Breast epithelium (tissue), 3 donors: ENCODE data around the gene RIN1.
A peak's percentile ranks its signal among the peaks of the same experiment; 100 is the strongest.

Experiments
- CTCF ChIP-seq, 3 donors: fragments of 450-650 bp; IDR thresholded peaks; one replicate each; pipeline ENCODE4 v1.5.1; 2016 to 2017; ENCODE audit warnings: antibody characterized with exemption in 3 of 3, mild to moderate bottlenecking in 3 of 3, moderate library complexity in 3 of 3
- POLR2A ChIP-seq: fragments of 450-650 bp; IDR thresholded peaks from one replicate; pipeline ENCODE4 v1.6.1; 2016; ENCODE audit warnings: antibody characterized with exemption, mild to moderate bottlenecking, moderate library complexity

GRCh38 chr11:66371627-66372415, 35.6 kb upstream of the RIN1 start, which contains the start of gene SLC29A2:
- peak; percentile 8 for TF ChIP-seq POLR2A
- no peak for TF ChIP-seq CTCF (IDR thresholded peaks at IDR 0.05)
